ENCODE results near the gene DNAJC30.

Gene DNAJC30

GRCh38 chr7:73646785-73647724 lies 36.2 kb downstream of the DNAJC30 start:
- no peak for DNase-seq

- no peak for DNase-seq
Observed at GRCh38 chr7:73645643-73646174, 37.5 kb downstream of the DNAJC30 start.

- no peak for DNase-seq
Observed at GRCh38 chr7:73644688-73645286, 38.5 kb downstream of the DNAJC30 start.

GRCh38 chr7:73642834-73643233 lies 40.4 kb downstream of the DNAJC30 start:
- DNase-seq: no peak

- no peak for DNase-seq
Observed at GRCh38 chr7:73638911-73639310, 44.3 kb downstream of the DNAJC30 start.

GRCh38 chr7:73635428-73636200 lies 47.6 kb downstream of the DNAJC30 start:
- DNase-seq: no peak

GRCh38 chr7:73633844-73634243 lies 49.4 kb downstream of the DNAJC30 start:
- no peak for DNase-seq

- no peak for DNase-seq
Observed at GRCh38 chr7:73633323-73633722, 49.9 kb downstream of the DNAJC30 start.

- DNase-seq: no peak
Observed at GRCh38 chr7:73631558-73631957, 51.7 kb downstream of the DNAJC30 start.

All from NCI-H2171 (cell line).